Ovary (tissue), 3 donors: ENCODE data around the gene DSCAML1.

Source experiments
- POLR2A ChIP-seq: fragments of 450-650 bp; IDR thresholded peaks from one replicate; pipeline ENCODE4 v1.6.1; 2017; ENCODE audit warnings: antibody characterized with exemption, mild to moderate bottlenecking, moderate library complexity
- TF ChIP-seq, protein P1 (sequence below), 3 donors: fragments of 450-650 bp in 2 of 3; fragments of 200-600 bp in 1 of 3; IDR thresholded peaks; one replicate each; pipeline versions ENCODE4 v1.5.1 to v1.8.0; 2016 to 2022; ENCODE audit warnings: antibody characterized with exemption in 3 of 3, mild to moderate bottlenecking in 1 of 3
- donor health status: DM: no; HTN: no; CAD: no.

DNA sequence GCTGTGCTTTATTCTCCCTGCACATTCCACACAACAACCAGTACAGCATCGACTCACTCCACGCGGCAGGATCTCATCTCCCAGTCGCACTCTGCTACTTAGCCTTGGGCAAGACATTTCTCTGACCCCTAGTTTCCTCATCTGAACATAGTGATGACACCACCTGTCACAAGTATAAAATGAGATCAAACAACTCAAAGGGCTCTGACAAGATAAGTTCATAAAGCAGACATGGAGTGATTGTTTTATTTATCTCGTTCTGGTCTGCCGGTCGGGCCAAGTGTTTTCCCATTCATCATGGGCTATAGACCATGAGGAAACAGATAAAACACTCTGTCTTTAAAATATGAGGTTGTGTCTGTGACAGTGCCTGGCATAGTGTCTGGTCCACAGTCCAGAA, 35.0 kb downstream of the DSCAML1 start:
- TF ChIP-seq, protein P1, sequence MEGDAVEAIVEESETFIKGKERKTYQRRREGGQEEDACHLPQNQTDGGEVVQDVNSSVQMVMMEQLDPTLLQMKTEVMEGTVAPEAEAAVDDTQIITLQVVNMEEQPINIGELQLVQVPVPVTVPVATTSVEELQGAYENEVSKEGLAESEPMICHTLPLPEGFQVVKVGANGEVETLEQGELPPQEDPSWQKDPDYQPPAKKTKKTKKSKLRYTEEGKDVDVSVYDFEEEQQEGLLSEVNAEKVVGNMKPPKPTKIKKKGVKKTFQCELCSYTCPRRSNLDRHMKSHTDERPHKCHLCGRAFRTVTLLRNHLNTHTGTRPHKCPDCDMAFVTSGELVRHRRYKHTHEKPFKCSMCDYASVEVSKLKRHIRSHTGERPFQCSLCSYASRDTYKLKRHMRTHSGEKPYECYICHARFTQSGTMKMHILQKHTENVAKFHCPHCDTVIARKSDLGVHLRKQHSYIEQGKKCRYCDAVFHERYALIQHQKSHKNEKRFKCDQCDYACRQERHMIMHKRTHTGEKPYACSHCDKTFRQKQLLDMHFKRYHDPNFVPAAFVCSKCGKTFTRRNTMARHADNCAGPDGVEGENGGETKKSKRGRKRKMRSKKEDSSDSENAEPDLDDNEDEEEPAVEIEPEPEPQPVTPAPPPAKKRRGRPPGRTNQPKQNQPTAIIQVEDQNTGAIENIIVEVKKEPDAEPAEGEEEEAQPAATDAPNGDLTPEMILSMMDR (IDR thresholded peaks at IDR 0.05), result no peak
- TF ChIP-seq POLR2A, result no peak
